ENCODE measurements around the gene ADAM11.

Gene ADAM11

GRCh38 chr17:44763170-44763569 lies 4.4 kb downstream of the ADAM11 start:
- Histone ChIP-seq H3K27me3 (ENCODE audit: low read length) (no peaks in the 10 kb centered on the region), H3K4me2 (ENCODE audit: low read depth, low read length, poor library complexity, severe bottlenecking) (no peak overlapping the region), H3K9me3 (ENCODE audit: insufficient read depth, low read length) (no peaks in the 10 kb centered on the region), H3K36me3 (ENCODE audit: low read length) (no peaks in the 10 kb centered on the region), H4K20me1 (ENCODE audit: low read depth, low read length) (no peaks in the 10 kb centered on the region), H3K27ac (ENCODE audit: low read depth, low read length) (no peak overlapping the region), H3K79me2 (ENCODE audit: insufficient read depth, low read length) (no peaks in the 10 kb centered on the region), H3K4me3 (ENCODE audit: insufficient read depth, low read length, poor library complexity, severe bottlenecking) (no peak overlapping the region), H3K9ac (ENCODE audit: low read length) (no peak overlapping the region), H2AFZ (ENCODE audit: low read depth, low read length, severe bottlenecking) (no peak overlapping the region), H3F3A (ENCODE audit: insufficient read depth) (no peaks in the 10 kb centered on the region), H3K9me2 (replicated peaks; ENCODE audit: insufficient read depth, low read length) (no peaks in the 10 kb centered on the region)
- no peak for TF ChIP-seq EZH2phosphoT487 (conservative IDR thresholded peaks at IDR 0.05; ENCODE audit: low read length)
- TF ChIP-seq, protein P1, sequence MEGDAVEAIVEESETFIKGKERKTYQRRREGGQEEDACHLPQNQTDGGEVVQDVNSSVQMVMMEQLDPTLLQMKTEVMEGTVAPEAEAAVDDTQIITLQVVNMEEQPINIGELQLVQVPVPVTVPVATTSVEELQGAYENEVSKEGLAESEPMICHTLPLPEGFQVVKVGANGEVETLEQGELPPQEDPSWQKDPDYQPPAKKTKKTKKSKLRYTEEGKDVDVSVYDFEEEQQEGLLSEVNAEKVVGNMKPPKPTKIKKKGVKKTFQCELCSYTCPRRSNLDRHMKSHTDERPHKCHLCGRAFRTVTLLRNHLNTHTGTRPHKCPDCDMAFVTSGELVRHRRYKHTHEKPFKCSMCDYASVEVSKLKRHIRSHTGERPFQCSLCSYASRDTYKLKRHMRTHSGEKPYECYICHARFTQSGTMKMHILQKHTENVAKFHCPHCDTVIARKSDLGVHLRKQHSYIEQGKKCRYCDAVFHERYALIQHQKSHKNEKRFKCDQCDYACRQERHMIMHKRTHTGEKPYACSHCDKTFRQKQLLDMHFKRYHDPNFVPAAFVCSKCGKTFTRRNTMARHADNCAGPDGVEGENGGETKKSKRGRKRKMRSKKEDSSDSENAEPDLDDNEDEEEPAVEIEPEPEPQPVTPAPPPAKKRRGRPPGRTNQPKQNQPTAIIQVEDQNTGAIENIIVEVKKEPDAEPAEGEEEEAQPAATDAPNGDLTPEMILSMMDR (IDR thresholded peaks at IDR 0.05; ENCODE audit: insufficient read depth, low read length, poor library complexity, severe bottlenecking) = no peak

DNA sequence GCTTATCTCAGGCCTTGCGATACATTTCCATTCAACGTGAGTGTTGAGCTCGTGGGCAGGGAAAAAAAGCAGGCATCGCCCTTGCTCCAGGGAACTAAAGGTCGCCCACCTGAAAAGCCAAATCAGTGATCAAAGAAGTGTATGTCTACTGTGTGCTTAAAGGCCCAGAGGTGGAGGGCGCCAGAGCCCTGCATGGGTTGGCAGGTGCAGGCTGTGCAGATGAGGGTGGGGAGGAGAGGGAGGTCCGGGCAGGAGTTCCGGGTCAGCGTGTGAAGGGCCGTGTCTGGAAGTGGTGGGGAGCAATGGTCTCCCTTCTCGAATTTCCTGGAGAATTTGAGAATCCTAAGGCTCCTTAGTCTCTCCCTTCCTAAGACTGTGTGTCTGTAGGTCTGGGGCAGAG lies 7.2 kb downstream of the ADAM11 start:
- no peak overlapping the region for H3K4me2 ChIP-seq (ENCODE audit: low read depth, low read length, poor library complexity, severe bottlenecking)
- no peaks in the 10 kb centered on the region for H3K79me2 ChIP-seq (ENCODE audit: insufficient read depth, low read length)
- H3K27me3 ChIP-seq (ENCODE audit: low read length) = no peaks in the 10 kb centered on the region
- H3K9me2 ChIP-seq (replicated peaks; ENCODE audit: insufficient read depth, low read length) = no peaks in the 10 kb centered on the region
- no peak overlapping the region for H2AFZ ChIP-seq (ENCODE audit: low read depth, low read length, severe bottlenecking)
- no peak overlapping the region for H3K9ac ChIP-seq (ENCODE audit: low read length)
- no peak overlapping the region for H3K4me3 ChIP-seq (ENCODE audit: insufficient read depth, low read length, poor library complexity, severe bottlenecking)
- H3K36me3 ChIP-seq (ENCODE audit: low read length) = no peaks in the 10 kb centered on the region
- no peak overlapping the region for H3K27ac ChIP-seq (ENCODE audit: low read depth, low read length)
- H4K20me1 ChIP-seq (ENCODE audit: low read depth, low read length) = no peaks in the 10 kb centered on the region
- TF ChIP-seq EZH2phosphoT487 (conservative IDR thresholded peaks at IDR 0.05; ENCODE audit: low read length) = no peak
- TF ChIP-seq, protein P1 (IDR thresholded peaks at IDR 0.05; ENCODE audit: insufficient read depth, low read length, poor library complexity, severe bottlenecking) = no peak
- no peaks in the 10 kb centered on the region for H3F3A ChIP-seq (ENCODE audit: insufficient read depth)
- no peaks in the 10 kb centered on the region for H3K9me3 ChIP-seq (ENCODE audit: insufficient read depth, low read length)

GRCh38 chr17:44766409-44767038 lies 7.7 kb downstream of the ADAM11 start:
- Histone ChIP-seq H3K9me2 (replicated peaks; ENCODE audit: insufficient read depth, low read length) (no peaks in the 10 kb centered on the region), H3K9ac (ENCODE audit: low read length) (no peak overlapping the region), H3K27ac (ENCODE audit: low read depth, low read length) (no peak overlapping the region), H3K4me3 (ENCODE audit: insufficient read depth, low read length, poor library complexity, severe bottlenecking) (no peak overlapping the region), H3K27me3 (ENCODE audit: low read length) (no peaks in the 10 kb centered on the region), H3K79me2 (ENCODE audit: insufficient read depth, low read length) (no peaks in the 10 kb centered on the region), H3K36me3 (ENCODE audit: low read length) (no peaks in the 10 kb centered on the region), H3F3A (ENCODE audit: insufficient read depth) (no peaks in the 10 kb centered on the region), H3K4me2 (ENCODE audit: low read depth, low read length, poor library complexity, severe bottlenecking) (no peak overlapping the region), H4K20me1 (ENCODE audit: low read depth, low read length) (no peaks in the 10 kb centered on the region), H3K9me3 (ENCODE audit: insufficient read depth, low read length) (no peaks in the 10 kb centered on the region), H2AFZ (ENCODE audit: low read depth, low read length, severe bottlenecking) (no peak overlapping the region)
- TF ChIP-seq, protein P1 (IDR thresholded peaks at IDR 0.05; ENCODE audit: insufficient read depth, low read length, poor library complexity, severe bottlenecking) = no peak
